HG03442 (cell line): Measurements from ENCODE around the gene PPP5C.
"Not testable (repeated sequence)": the region's sequence is repeated elsewhere in the genome, so short reads cannot be mapped to it uniquely, and the experiment has no call there.

Source experiments
- ATAC-seq: cut with Tn5 transposase; IDR thresholded peaks from one replicate; pipeline ENCODE4 v1.9.1; 2021; ENCODE audit warnings: mild to moderate bottlenecking, moderate library complexity; ENCODE audit not compliant: unreplicated experiment

Gene PPP5C

GRCh38 chr19:46428239-46429135 lies 81.6 kb downstream of the PPP5C start, which contains the start of gene PNMA8C:
PNMA8C (minus strand) TSS chr19:46428936; CDS start chr19:46428359, 577 bp downstream.
- ATAC-seq: no peak

- ATAC-seq: no peak
Measured at GRCh38 chr19:46429999-46430398, 83.1 kb downstream of the PPP5C start.

- ATAC-seq: no peak
Measured at GRCh38 chr19:46431824-46432223, 84.9 kb downstream of the PPP5C start.

GRCh38 chr19:46433470-46433869 lies 86.6 kb downstream of the PPP5C start:
- ATAC-seq: not testable (repeated sequence)

GRCh38 chr19:46435009-46435408 lies 88.1 kb downstream of the PPP5C start:
- no peak for ATAC-seq

- not testable (repeated sequence) for ATAC-seq
Measured at GRCh38 chr19:46435689-46436088, 88.8 kb downstream of the PPP5C start.
